CD14-positive monocyte (primary cell): ENCODE measurements around the gene PTPRN2. TPM values are rescaled to one million over a fixed set of nuclear protein-coding genes. Genes with fewer than 3 reads are reported as not detected.

Source experiments
- DNase-seq, 3 donors: peaks; one replicate each; pipeline ENCODE4 v3.0.0-alpha.2; 2011 to 2022
- H2AFZ ChIP-seq: 2 replicates; pipeline ENCODE4 v1.6.0; 2012; ENCODE audit warnings: mild to moderate bottlenecking, low read depth, low read length, inconsistent platforms; ENCODE audit not compliant: insufficient read depth, poor library complexity, severe bottlenecking
- H3K27ac ChIP-seq, 2 donors: 1 replicate in 1 of 2; 2 replicates in 1 of 2; pipeline ENCODE4 v1.5.1; 2012 to 2013; ENCODE audit warnings: low read length in 2 of 2, control low read depth in 1 of 2, inconsistent platforms in 1 of 2, low read depth in 1 of 2, mild to moderate bottlenecking in 1 of 2
- H3K27me3 ChIP-seq, 2 donors: one replicate each; pipeline versions ENCODE4 v1.6.0 to v1.6.1; 2011 to 2013; ENCODE audit warnings: low read length in 2 of 2; ENCODE audit not compliant: control insufficient read depth in 2 of 2, insufficient read depth in 2 of 2
- H3K36me3 ChIP-seq, 2 donors: replicated peaks in 1 of 2; 1 replicate in 1 of 2; 2 replicates in 1 of 2; pipeline versions ENCODE4 v1.5.1 to v1.6.1; 2012 to 2013; ENCODE audit warnings: low read length in 2 of 2, control low read depth in 1 of 2, inconsistent platforms in 1 of 2, mild to moderate bottlenecking in 1 of 2; ENCODE audit not compliant: insufficient read depth in 2 of 2, control insufficient read depth in 1 of 2
- H3K4me1 ChIP-seq, 2 donors: 1 replicate in 1 of 2; 2 replicates in 1 of 2; pipeline versions ENCODE4 v1.5.1 to v1.6.1; 2012 to 2013; ENCODE audit warnings: low read length in 2 of 2, control low read depth in 1 of 2, inconsistent platforms in 1 of 2, mild to moderate bottlenecking in 1 of 2, moderate library complexity in 1 of 2; ENCODE audit not compliant: insufficient read depth in 2 of 2, control insufficient read depth in 1 of 2
- H3K4me2 ChIP-seq: replicated peaks from 2 replicates; pipeline ENCODE3; 2012; ENCODE audit warnings: low read length, moderate library complexity, mild to moderate bottlenecking; ENCODE audit not compliant: poor library complexity, severe bottlenecking; ENCODE audit errors: extremely low read depth
- H3K4me3 ChIP-seq, 3 experiments: fragments of 200-600 bp in 1 of 3; sonication (generic) in 1 of 3; replicated peaks in 1 of 3; 1 replicate in 2 of 3; 2 replicates in 1 of 3; pipeline ENCODE4 v1.5.1; 2011 to 2013; ENCODE audit warnings: low read length in 3 of 3, mild to moderate bottlenecking in 3 of 3, control low read depth in 2 of 3, low read depth in 2 of 3, inconsistent platforms in 1 of 3, moderate library complexity in 1 of 3
- H3K79me2 ChIP-seq: 2 replicates; pipeline ENCODE4 v1.6.0; 2012; ENCODE audit warnings: mild to moderate bottlenecking, control low read depth, inconsistent platforms, low read length, moderate library complexity; ENCODE audit not compliant: insufficient read depth
- H3K9ac ChIP-seq: 2 replicates; pipeline ENCODE4 v1.6.0; 2017; ENCODE audit warnings: low read length, mild to moderate bottlenecking; ENCODE audit not compliant: insufficient read depth, poor library complexity, severe bottlenecking
- H3K9me3 ChIP-seq, 2 donors: replicated peaks in 1 of 2; 1 replicate in 1 of 2; 2 replicates in 1 of 2; pipeline versions ENCODE4 v1.5.1 to v1.6.1; 2012 to 2013; ENCODE audit warnings: low read length in 2 of 2, control low read depth in 1 of 2; ENCODE audit not compliant: control insufficient read depth in 1 of 2, insufficient read depth in 1 of 2
- H4K20me1 ChIP-seq: 2 replicates; pipeline ENCODE4 v1.6.0; 2012; ENCODE audit warnings: mild to moderate bottlenecking, low read length, control low read depth, moderate library complexity; ENCODE audit not compliant: insufficient read depth
- H3K27ac Mint-ChIP-seq, 7 donors: one replicate each; pipeline ENCODE4 v1.8.0; 2020; ENCODE audit warnings: mild to moderate bottlenecking in 7 of 7, mixed read lengths in 7 of 7, moderate library complexity in 6 of 7, inconsistent platforms in 2 of 7
- H3K27me3 Mint-ChIP-seq, 3 donors: one replicate each; pipeline ENCODE4 v1.8.0; 2021 to 2022; ENCODE audit warnings: low read depth in 3 of 3, mild to moderate bottlenecking in 3 of 3, mixed read lengths in 3 of 3, moderate library complexity in 3 of 3, inconsistent platforms in 1 of 3
- H3K36me3 Mint-ChIP-seq, 2 donors: one replicate each; pipeline ENCODE4 v1.8.0; 2020; ENCODE audit warnings: mixed read lengths in 2 of 2, inconsistent platforms in 1 of 2, mild to moderate bottlenecking in 1 of 2
- H3K4me1 Mint-ChIP-seq: one replicate; pipeline ENCODE4 v1.8.0; 2020; ENCODE audit warnings: mild to moderate bottlenecking, mixed read lengths
- H3K4me3 Mint-ChIP-seq, 2 donors: one replicate each; pipeline ENCODE4 v1.8.0; 2020; ENCODE audit warnings: mild to moderate bottlenecking in 2 of 2, mixed read lengths in 2 of 2, moderate library complexity in 1 of 2
- H3K9me3 Mint-ChIP-seq, 7 donors: one replicate each; pipeline ENCODE4 v1.8.0; 2020 to 2022; ENCODE audit warnings: mixed read lengths in 7 of 7, mild to moderate bottlenecking in 6 of 7, moderate library complexity in 6 of 7, inconsistent platforms in 2 of 7
- CTCF ChIP-seq: fragments of 200-600 bp; IDR thresholded peaks from one replicate; pipeline ENCODE4 v1.8.0; 2022; ENCODE audit warnings: antibody characterized with exemption, mild to moderate bottlenecking
- WGBS: methylation state at CpG from one replicate; pipeline ENCODE4 v1.1.5; 2013; ENCODE audit warnings: missing lambda C conversion rate; ENCODE audit not compliant: insufficient coverage; 5-methylcytosine and 5-hydroxymethylcytosine counted together
- intact Hi-C, 2 donors: fragments of 100-400 bp; cut with micrococcal nuclease; formaldehyde crosslinking; loops; one replicate each; pipeline versions ENCODE4 v1.15.0 to v1.15.1; 2023
- polyA plus RNA-seq, 3 donors: library from polyadenylated mRNA; depleted of rRNA in 1 of 3; unstranded in 2 of 3; stranded (reverse) in 1 of 3; fragments of 300-500 nt in 2 of 3; fragments of >200 nt in 1 of 3; fragmentation: Illumina TruSeq in 2 of 3; gene quantifications; 1 replicate in 2 of 3; 2 replicates in 1 of 3; pipeline ENCODE4 v1.2.3, GENCODE V29; 2012 to 2021

Gene PTPRN2
- polyA plus RNA-seq, 3 donors: 0.25 to 1.4 (median 0.97) TPM

- H3K4me1 Mint-ChIP-seq: no peaks in the 10 kb centered on the region
- H3K36me3 Mint-ChIP-seq: no peaks in the 10 kb centered on the region
- no peaks in the 10 kb centered on the region for H3K36me3 ChIP-seq
- no peak for DNase-seq
- no peak overlapping the region for H3K27ac ChIP-seq
- H2AFZ ChIP-seq: no peak overlapping the region
- no peaks in the 10 kb centered on the region for H3K79me2 ChIP-seq
- TF ChIP-seq CTCF: no peak
- 79% methylated on average over 13 of the region's 15 CpGs for WGBS
- H3K4me1 ChIP-seq: no peaks in the 10 kb centered on the region
- H3K4me3 ChIP-seq: no peak overlapping the region
- peaks cover 0 to 11% (median 4%) of the 10 kb centered on the region in 7 donors for H3K9me3 Mint-ChIP-seq
- no peaks in the 10 kb centered on the region for H3K27me3 ChIP-seq
- no peak overlapping the region for H3K9ac ChIP-seq
- no peak overlapping the region for H3K27ac Mint-ChIP-seq
- H3K4me3 Mint-ChIP-seq: no peak overlapping the region
- H3K9me3 ChIP-seq: peaks cover 5 to 11% of the 10 kb centered on the region in 2 donors
- H3K4me2 ChIP-seq: no peak overlapping the region
- peaks cover 1 to 12% (median 7%) of the 10 kb centered on the region in 3 donors for H3K27me3 Mint-ChIP-seq
- no peaks in the 10 kb centered on the region for H4K20me1 ChIP-seq
- intact Hi-C loops: no loop called here
These were observed 874.9 kb downstream of the PTPRN2 start for GRCh38 chr7:157712666-157713235.

GRCh38 chr7:157711353-157711888 lies 876.2 kb downstream of the PTPRN2 start:
- intact Hi-C loops: no loop called here
- 93% methylated on average over 24 of the region's 27 CpGs for WGBS
- Histone ChIP-seq H3K9me3 (peaks cover 0 to 4% of the 10 kb centered on the region in 2 donors), H3K27me3 (no peaks in the 10 kb centered on the region), H3K4me3 (no peak overlapping the region), H4K20me1 (no peaks in the 10 kb centered on the region), H3K36me3 (no peaks in the 10 kb centered on the region), H2AFZ (no peak overlapping the region), H3K4me2 (no peak overlapping the region), H3K27ac (no peak overlapping the region), H3K4me1 (no peaks in the 10 kb centered on the region), H3K9ac (no peak overlapping the region), H3K79me2 (no peaks in the 10 kb centered on the region)
- DNase-seq: no peak
- H3K27ac Mint-ChIP-seq: no peak overlapping the region
- peaks cover 3 to 12% (median 11%) of the 10 kb centered on the region in 3 donors for H3K27me3 Mint-ChIP-seq
- no peaks in the 10 kb centered on the region for H3K4me1 Mint-ChIP-seq
- TF ChIP-seq CTCF: no peak
- no peak overlapping the region for H3K4me3 Mint-ChIP-seq
- H3K36me3 Mint-ChIP-seq: no peaks in the 10 kb centered on the region
- peaks cover 0 to 11% (median 4%) of the 10 kb centered on the region in 7 donors for H3K9me3 Mint-ChIP-seq
